Measurements from ENCODE around the gene PDGFRB. TPM values are rescaled to one million over a fixed set of nuclear protein-coding genes. Genes with fewer than 3 reads are reported as not detected.

The PDGFRB gene
- polyA plus RNA-seq, 1 donor from 2014 or later = not detected

DNA sequence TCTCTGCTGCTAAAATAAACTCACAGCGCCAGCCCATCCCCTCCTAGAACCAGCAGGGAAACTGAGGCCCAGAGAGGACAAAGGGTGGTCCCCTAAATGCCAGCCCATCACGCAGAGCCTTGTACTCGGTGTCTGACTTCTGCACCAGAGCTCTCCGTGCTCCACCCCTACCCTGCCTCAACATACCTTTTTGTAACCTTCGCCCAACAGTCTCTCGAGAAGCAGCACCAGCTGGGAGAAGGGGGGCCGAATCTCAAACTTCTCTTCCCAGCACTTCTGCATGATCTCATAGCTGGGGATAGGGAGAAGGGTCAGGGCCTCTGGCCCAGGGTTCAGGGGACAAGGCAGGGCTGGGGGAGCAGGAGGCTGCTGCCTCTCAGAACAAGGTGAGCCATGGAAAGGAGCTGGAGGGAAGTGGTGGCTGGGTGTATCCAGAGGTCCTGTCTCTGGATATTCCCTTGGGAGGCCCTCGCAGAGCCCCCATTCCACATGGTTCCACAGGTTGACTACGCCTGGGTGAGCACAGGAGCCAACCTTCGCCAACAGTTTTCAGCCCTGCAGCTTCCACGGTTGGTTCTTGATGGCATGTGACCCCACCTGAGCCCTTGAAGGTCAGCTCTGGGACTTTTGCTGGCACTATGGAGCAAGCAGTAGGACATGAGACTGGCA, 37.0 kb downstream of the PDGFRB start:
- Histone ChIP-seq H3K9ac (ENCODE audit: low read length) (no peak overlapping the region), H3K36me3 (ENCODE audit: insufficient read depth, low read length) (no peaks in the 10 kb centered on the region), H3K9me3 (ENCODE audit: low read length) (no peaks in the 10 kb centered on the region), H3K4me2 (ENCODE audit: low read length) (no peak overlapping the region), H3K27ac (ENCODE audit: low read length) (no peak overlapping the region), H3K9me2 (ENCODE audit: insufficient read depth, low read length) (no peaks in the 10 kb centered on the region), H3K27me3 (ENCODE audit: insufficient read depth, low read depth, low read length) (no peaks in the 10 kb centered on the region), H3K4me3 (ENCODE audit: low read length) (no peak overlapping the region), H2AFZ (ENCODE audit: low read depth, low read length) (no peak overlapping the region), H3F3A (ENCODE audit: insufficient read depth, low read length, poor library complexity, severe bottlenecking) (no peaks in the 10 kb centered on the region), H4K20me1 (ENCODE audit: insufficient read depth) (no peaks in the 10 kb centered on the region), H3K79me2 (replicated peaks; ENCODE audit: insufficient read depth, low read length) (no peaks in the 10 kb centered on the region)
- TF ChIP-seq EP300 (conservative IDR thresholded peaks at IDR 0.05; ENCODE audit: poor library complexity, severe bottlenecking) = no peak
- TF ChIP-seq SMC3 (conservative IDR thresholded peaks at IDR 0.05; ENCODE audit: poor library complexity) = no peak
- TF ChIP-seq EZH2 (IDR thresholded peaks at IDR 0.05; ENCODE audit: borderline replicate concordance, insufficient read depth, low read length, poor library complexity, severe bottlenecking) = no peak
- TF ChIP-seq, protein P1, sequence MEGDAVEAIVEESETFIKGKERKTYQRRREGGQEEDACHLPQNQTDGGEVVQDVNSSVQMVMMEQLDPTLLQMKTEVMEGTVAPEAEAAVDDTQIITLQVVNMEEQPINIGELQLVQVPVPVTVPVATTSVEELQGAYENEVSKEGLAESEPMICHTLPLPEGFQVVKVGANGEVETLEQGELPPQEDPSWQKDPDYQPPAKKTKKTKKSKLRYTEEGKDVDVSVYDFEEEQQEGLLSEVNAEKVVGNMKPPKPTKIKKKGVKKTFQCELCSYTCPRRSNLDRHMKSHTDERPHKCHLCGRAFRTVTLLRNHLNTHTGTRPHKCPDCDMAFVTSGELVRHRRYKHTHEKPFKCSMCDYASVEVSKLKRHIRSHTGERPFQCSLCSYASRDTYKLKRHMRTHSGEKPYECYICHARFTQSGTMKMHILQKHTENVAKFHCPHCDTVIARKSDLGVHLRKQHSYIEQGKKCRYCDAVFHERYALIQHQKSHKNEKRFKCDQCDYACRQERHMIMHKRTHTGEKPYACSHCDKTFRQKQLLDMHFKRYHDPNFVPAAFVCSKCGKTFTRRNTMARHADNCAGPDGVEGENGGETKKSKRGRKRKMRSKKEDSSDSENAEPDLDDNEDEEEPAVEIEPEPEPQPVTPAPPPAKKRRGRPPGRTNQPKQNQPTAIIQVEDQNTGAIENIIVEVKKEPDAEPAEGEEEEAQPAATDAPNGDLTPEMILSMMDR (IDR thresholded peaks at IDR 0.05; ENCODE audit: poor library complexity, severe bottlenecking) = no peak
- TF ChIP-seq TAF1 (IDR thresholded peaks at IDR 0.05; ENCODE audit: low read depth) = no peak
- no peak for TF ChIP-seq POLR2AphosphoS5 (IDR thresholded peaks at IDR 0.05)
- TF ChIP-seq, protein P2, sequence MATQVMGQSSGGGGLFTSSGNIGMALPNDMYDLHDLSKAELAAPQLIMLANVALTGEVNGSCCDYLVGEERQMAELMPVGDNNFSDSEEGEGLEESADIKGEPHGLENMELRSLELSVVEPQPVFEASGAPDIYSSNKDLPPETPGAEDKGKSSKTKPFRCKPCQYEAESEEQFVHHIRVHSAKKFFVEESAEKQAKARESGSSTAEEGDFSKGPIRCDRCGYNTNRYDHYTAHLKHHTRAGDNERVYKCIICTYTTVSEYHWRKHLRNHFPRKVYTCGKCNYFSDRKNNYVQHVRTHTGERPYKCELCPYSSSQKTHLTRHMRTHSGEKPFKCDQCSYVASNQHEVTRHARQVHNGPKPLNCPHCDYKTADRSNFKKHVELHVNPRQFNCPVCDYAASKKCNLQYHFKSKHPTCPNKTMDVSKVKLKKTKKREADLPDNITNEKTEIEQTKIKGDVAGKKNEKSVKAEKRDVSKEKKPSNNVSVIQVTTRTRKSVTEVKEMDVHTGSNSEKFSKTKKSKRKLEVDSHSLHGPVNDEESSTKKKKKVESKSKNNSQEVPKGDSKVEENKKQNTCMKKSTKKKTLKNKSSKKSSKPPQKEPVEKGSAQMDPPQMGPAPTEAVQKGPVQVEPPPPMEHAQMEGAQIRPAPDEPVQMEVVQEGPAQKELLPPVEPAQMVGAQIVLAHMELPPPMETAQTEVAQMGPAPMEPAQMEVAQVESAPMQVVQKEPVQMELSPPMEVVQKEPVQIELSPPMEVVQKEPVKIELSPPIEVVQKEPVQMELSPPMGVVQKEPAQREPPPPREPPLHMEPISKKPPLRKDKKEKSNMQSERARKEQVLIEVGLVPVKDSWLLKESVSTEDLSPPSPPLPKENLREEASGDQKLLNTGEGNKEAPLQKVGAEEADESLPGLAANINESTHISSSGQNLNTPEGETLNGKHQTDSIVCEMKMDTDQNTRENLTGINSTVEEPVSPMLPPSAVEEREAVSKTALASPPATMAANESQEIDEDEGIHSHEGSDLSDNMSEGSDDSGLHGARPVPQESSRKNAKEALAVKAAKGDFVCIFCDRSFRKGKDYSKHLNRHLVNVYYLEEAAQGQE (IDR thresholded peaks at IDR 0.05; ENCODE audit: borderline replicate concordance) = no peak
- TF ChIP-seq MXI1 (conservative IDR thresholded peaks at IDR 0.05; ENCODE audit: poor library complexity, severe bottlenecking) = no peak
- no peak for TF ChIP-seq RAD21 (conservative IDR thresholded peaks at IDR 0.05)

DNA sequence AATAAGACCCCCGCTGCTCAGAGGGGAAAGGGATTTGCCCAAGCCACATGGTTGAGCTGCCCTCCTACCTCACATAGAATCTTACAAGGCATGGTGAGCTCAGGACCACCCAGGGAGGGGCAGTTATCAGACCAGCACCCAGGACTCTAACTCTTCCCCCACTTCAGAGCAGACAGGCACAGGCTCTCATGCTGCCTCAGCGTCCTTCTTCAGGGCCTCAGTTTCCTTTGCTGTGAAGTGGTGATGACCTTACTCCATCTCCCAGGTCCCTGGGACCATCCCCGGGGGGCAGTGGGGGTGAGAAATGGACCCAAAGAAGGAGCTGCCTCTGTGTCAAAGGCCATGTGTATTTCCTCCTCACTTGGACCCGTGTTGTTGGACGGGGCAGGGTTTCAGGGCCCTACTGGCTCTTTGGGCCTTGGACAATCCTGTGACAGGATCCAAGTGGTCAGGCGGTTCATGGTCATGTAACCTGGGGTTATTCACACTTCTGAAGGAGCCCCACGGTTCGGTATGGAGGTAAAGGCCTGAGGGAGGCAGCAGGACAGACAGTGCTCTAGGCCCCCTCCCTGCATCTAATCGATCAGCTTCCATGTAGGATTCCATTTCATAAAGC, 37.6 kb downstream of the PDGFRB start:
- H3K27ac ChIP-seq (ENCODE audit: low read length) = no peak overlapping the region
- H3F3A ChIP-seq (ENCODE audit: insufficient read depth, low read length, poor library complexity, severe bottlenecking) = no peaks in the 10 kb centered on the region
- H4K20me1 ChIP-seq (ENCODE audit: insufficient read depth) = no peaks in the 10 kb centered on the region
- TF ChIP-seq POLR2AphosphoS5 (IDR thresholded peaks at IDR 0.05) = no peak
- TF ChIP-seq, protein P2 (IDR thresholded peaks at IDR 0.05; ENCODE audit: borderline replicate concordance) = no peak
- TF ChIP-seq, protein P1 (IDR thresholded peaks at IDR 0.05; ENCODE audit: poor library complexity, severe bottlenecking) = no peak
- TF ChIP-seq EP300 (conservative IDR thresholded peaks at IDR 0.05; ENCODE audit: poor library complexity, severe bottlenecking) = no peak
- no peak for TF ChIP-seq RAD21 (conservative IDR thresholded peaks at IDR 0.05)
- TF ChIP-seq TAF1 (IDR thresholded peaks at IDR 0.05; ENCODE audit: low read depth) = no peak
- no peak for TF ChIP-seq SMC3 (conservative IDR thresholded peaks at IDR 0.05; ENCODE audit: poor library complexity)
- no peak for TF ChIP-seq MXI1 (conservative IDR thresholded peaks at IDR 0.05; ENCODE audit: poor library complexity, severe bottlenecking)
- no peak for TF ChIP-seq EZH2 (IDR thresholded peaks at IDR 0.05; ENCODE audit: borderline replicate concordance, insufficient read depth, low read length, poor library complexity, severe bottlenecking)
- H3K27me3 ChIP-seq (ENCODE audit: insufficient read depth, low read depth, low read length) = no peaks in the 10 kb centered on the region
- no peaks in the 10 kb centered on the region for H3K9me2 ChIP-seq (ENCODE audit: insufficient read depth, low read length)
- H3K9ac ChIP-seq (ENCODE audit: low read length) = no peak overlapping the region
- H3K4me3 ChIP-seq (ENCODE audit: low read length) = no peak overlapping the region
- no peak overlapping the region for H3K4me2 ChIP-seq (ENCODE audit: low read length)
- H2AFZ ChIP-seq (ENCODE audit: low read depth, low read length) = no peak overlapping the region
- no peaks in the 10 kb centered on the region for H3K36me3 ChIP-seq (ENCODE audit: insufficient read depth, low read length)
- H3K9me3 ChIP-seq (ENCODE audit: low read length) = no peaks in the 10 kb centered on the region
- no peaks in the 10 kb centered on the region for H3K79me2 ChIP-seq (replicated peaks; ENCODE audit: insufficient read depth, low read length)

Measured in neural cell (in vitro differentiated cells).